Measurements from ENCODE around the gene PHACTR3. TPM values are rescaled to one million over a fixed set of nuclear protein-coding genes. Genes with fewer than 3 reads are reported as not detected.

The PHACTR3 gene
- total RNA-seq, 1 donor from 2014 or later, result 0.14 TPM

DNA sequence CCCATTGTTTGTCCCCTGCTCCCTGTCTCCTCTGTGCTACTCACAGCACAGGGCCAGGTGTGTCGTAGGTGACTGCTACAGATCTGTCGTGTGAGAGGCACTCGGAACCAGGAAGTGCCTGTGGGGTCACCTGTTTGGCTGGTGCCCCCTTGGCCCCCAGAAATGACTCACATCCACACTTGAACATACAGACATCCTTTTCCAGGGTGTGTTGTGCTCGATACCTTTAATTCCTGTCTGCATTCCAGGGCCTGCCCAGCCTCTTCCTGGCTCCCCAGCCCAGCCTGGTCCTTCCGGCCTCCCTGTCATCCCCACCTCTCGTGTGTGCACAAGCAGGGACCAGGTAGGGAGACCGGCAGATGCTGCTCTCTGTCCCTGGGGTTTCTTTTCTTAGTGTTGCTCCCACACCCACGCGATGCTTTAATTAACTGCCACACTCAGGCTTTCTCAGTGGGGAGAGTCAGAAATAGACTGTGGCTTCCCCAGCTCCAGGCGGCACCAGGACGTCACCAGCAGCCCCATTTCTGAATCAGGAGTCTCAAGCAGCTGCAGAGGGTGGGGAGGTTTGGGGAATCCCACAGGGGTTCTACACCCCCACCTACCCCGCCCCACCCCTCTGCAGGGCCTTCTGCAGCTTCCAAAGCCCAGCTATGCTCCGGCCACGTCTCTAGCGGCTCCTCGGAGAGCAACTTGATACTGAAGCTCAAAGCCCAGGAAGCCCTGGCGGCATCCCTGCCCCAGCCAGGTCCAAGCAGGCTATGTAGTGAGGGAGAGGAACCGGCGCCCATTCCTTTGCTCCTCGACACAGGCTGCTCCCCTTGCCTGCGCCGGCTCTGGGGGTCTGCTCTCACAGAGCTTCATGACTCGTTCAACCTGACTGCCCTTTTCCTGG lies 226.9 kb downstream of the PHACTR3 start:
- no peaks in the 10 kb centered on the region for H3K36me3 Mint-ChIP-seq (ENCODE audit: low read depth, unreplicated experiment)
- H3K4me3 Mint-ChIP-seq (ENCODE audit: unreplicated experiment), result no peak overlapping the region
- DNase-seq (ENCODE audit: low read depth) (no peak), FAIRE-seq (no peak)
- no peak overlapping the region for H3K27ac Mint-ChIP-seq (ENCODE audit: unreplicated experiment)
- Histone ChIP-seq H3K9ac (ENCODE audit: low read length) (no peak overlapping the region), H3K4me1 (ENCODE audit: insufficient read depth, low read length) (peaks cover 10% of the 10 kb centered on the region), H3K36me3 (ENCODE audit: insufficient read depth, low read length) (no peaks in the 10 kb centered on the region), H3K27ac (ENCODE audit: low read depth, low read length) (no peak overlapping the region), H3K4me2 (ENCODE audit: low read length) (no peak overlapping the region), H3K79me2 (ENCODE audit: insufficient read depth, low read length) (no peaks in the 10 kb centered on the region), H2AFZ (ENCODE audit: low read depth, low read length) (no peak overlapping the region), H3K9me3 (ENCODE audit: insufficient read depth, low read depth, low read length) (no peaks in the 10 kb centered on the region), H3K27me3 (ENCODE audit: insufficient read depth, low read length) (peaks cover 9% of the 10 kb centered on the region), H4K20me1 (ENCODE audit: insufficient read depth, low read length) (no peaks in the 10 kb centered on the region), H3K4me3 (ENCODE audit: insufficient read depth, low read depth, low read length) (no peak overlapping the region)
- H3K4me1 Mint-ChIP-seq (ENCODE audit: low read depth, unreplicated experiment), result peaks cover 22% of the 10 kb centered on the region
- H3K9me3 Mint-ChIP-seq (ENCODE audit: unreplicated experiment), result peaks cover 2% of the 10 kb centered on the region
- H3K27me3 Mint-ChIP-seq (ENCODE audit: low read depth, unreplicated experiment), result peaks cover 37% of the 10 kb centered on the region
- TF ChIP-seq, protein P1, sequence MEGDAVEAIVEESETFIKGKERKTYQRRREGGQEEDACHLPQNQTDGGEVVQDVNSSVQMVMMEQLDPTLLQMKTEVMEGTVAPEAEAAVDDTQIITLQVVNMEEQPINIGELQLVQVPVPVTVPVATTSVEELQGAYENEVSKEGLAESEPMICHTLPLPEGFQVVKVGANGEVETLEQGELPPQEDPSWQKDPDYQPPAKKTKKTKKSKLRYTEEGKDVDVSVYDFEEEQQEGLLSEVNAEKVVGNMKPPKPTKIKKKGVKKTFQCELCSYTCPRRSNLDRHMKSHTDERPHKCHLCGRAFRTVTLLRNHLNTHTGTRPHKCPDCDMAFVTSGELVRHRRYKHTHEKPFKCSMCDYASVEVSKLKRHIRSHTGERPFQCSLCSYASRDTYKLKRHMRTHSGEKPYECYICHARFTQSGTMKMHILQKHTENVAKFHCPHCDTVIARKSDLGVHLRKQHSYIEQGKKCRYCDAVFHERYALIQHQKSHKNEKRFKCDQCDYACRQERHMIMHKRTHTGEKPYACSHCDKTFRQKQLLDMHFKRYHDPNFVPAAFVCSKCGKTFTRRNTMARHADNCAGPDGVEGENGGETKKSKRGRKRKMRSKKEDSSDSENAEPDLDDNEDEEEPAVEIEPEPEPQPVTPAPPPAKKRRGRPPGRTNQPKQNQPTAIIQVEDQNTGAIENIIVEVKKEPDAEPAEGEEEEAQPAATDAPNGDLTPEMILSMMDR (IDR thresholded peaks at IDR 0.05; ENCODE audit: insufficient read depth, low read depth, low read length), result no peak
- no peak for TF ChIP-seq EZH2 (IDR thresholded peaks at IDR 0.05; ENCODE audit: insufficient read depth, low read length)

DNA sequence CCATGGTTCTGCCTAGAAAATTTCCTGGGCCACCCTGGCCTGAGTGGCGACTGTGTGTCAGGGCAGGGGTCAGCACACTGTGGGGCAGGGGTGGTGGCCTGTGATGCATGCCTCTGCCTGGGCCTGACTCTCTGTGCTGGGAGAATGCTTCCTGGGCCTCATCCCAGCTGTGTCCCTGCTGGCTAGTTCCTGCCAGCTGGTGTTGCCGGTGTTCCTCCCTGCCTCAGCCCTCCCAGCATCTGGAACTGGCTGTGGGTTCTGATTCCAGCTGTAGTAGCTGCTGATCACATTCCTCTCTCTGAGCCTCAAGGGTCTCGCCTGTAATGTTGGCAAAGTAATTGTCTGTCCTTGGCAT lies 227.6 kb downstream of the PHACTR3 start:
- Histone ChIP-seq H3K36me3 (ENCODE audit: insufficient read depth, low read length) (no peaks in the 10 kb centered on the region), H3K79me2 (ENCODE audit: insufficient read depth, low read length) (no peaks in the 10 kb centered on the region), H3K9ac (ENCODE audit: low read length) (no peak overlapping the region), H2AFZ (ENCODE audit: low read depth, low read length) (no peak overlapping the region), H3K4me1 (ENCODE audit: insufficient read depth, low read length) (peaks cover 13% of the 10 kb centered on the region), H3K27ac (ENCODE audit: low read depth, low read length) (no peak overlapping the region), H3K4me3 (ENCODE audit: insufficient read depth, low read depth, low read length) (no peak overlapping the region), H3K4me2 (ENCODE audit: low read length) (no peak overlapping the region), H4K20me1 (ENCODE audit: insufficient read depth, low read length) (no peaks in the 10 kb centered on the region), H3K27me3 (ENCODE audit: insufficient read depth, low read length) (peaks cover 15% of the 10 kb centered on the region), H3K9me3 (ENCODE audit: insufficient read depth, low read depth, low read length) (no peaks in the 10 kb centered on the region)
- no peaks in the 10 kb centered on the region for H3K36me3 Mint-ChIP-seq (ENCODE audit: low read depth, unreplicated experiment)
- peaks cover 22% of the 10 kb centered on the region for H3K4me1 Mint-ChIP-seq (ENCODE audit: low read depth, unreplicated experiment)
- TF ChIP-seq, protein P1 (IDR thresholded peaks at IDR 0.05; ENCODE audit: insufficient read depth, low read depth, low read length), result no peak
- TF ChIP-seq EZH2 (IDR thresholded peaks at IDR 0.05; ENCODE audit: insufficient read depth, low read length), result no peak
- H3K9me3 Mint-ChIP-seq (ENCODE audit: unreplicated experiment), result peaks cover 2% of the 10 kb centered on the region
- no peak overlapping the region for H3K27ac Mint-ChIP-seq (ENCODE audit: unreplicated experiment)
- H3K27me3 Mint-ChIP-seq (ENCODE audit: low read depth, unreplicated experiment), result peaks cover 34% of the 10 kb centered on the region
- FAIRE-seq (no peak), DNase-seq (ENCODE audit: low read depth) (no peak)
- no peak overlapping the region for H3K4me3 Mint-ChIP-seq (ENCODE audit: unreplicated experiment)

Measured in astrocyte (in vitro differentiated cells and primary cell).